Ovary (tissue), 9 donors: ENCODE results near the gene GLB1L. TPM values are rescaled to one million over a fixed set of nuclear protein-coding genes. Genes with fewer than 3 reads are reported as not detected.
A peak's percentile ranks its signal among the peaks of the same experiment; 100 is the strongest.

Experiments
- DNase-seq, 5 donors: peaks; one replicate each; pipeline ENCODE4 v3.0.0-alpha.2; 2019 to 2020
- H3K27ac ChIP-seq, 2 donors: fragments of 200-600 bp; one replicate each; pipeline versions ENCODE4 v1.5.1 to v1.8.0; 2019 to 2022
- H3K27me3 ChIP-seq: fragments of 200-600 bp; one replicate; pipeline ENCODE4 v1.8.0; 2022
- H3K36me3 ChIP-seq: fragments of 200-600 bp; sonication (generic); one replicate; pipeline ENCODE4 v1.5.1; 2019
- H3K4me1 ChIP-seq: one replicate; pipeline ENCODE4 v1.8.1; 2013; ENCODE audit warnings: mild to moderate bottlenecking, moderate library complexity; ENCODE audit not compliant: insufficient read depth
- H3K4me3 ChIP-seq: fragments of 200-600 bp; sonication (generic); one replicate; pipeline ENCODE4 v1.5.1; 2017
- H3K9me3 ChIP-seq, 2 donors: fragments of 200-600 bp in 1 of 2; sonication (generic) in 1 of 2; one replicate each; pipeline versions ENCODE4 v1.5.1 to v1.8.1; 2013 to 2019; ENCODE audit warnings: mild to moderate bottlenecking in 1 of 2, moderate library complexity in 1 of 2
- EP300 ChIP-seq: sonication (generic); formaldehyde crosslinking; IDR thresholded peaks from one replicate; pipeline ENCODE4 v1.6.1; 2017; ENCODE audit warnings: antibody characterized with exemption
- POLR2A ChIP-seq: fragments of 450-650 bp; IDR thresholded peaks from one replicate; pipeline ENCODE4 v1.6.1; 2017; ENCODE audit warnings: antibody characterized with exemption, mild to moderate bottlenecking, moderate library complexity
- WGBS, 3 donors: extraction: QIAGEN DNeasy Blood & Tissue Kit in 1 of 3; methylation state at CpG; one replicate each; pipeline versions ENCODE4 v1.1.5 to v1.1.7; 2013 to 2017; 5-methylcytosine and 5-hydroxymethylcytosine counted together
- intact Hi-C, 4 donors: fragments of 100-400 bp; cut with DNase I; formaldehyde crosslinking; loops; one replicate each; pipeline versions ENCODE4 v1.11.0 to v1.15.1; 2022 to 2023
- polyA plus RNA-seq, 2 donors: library from polyadenylated mRNA; stranded (reverse); fragments of 200-250 nt in 1 of 2; fragments of 350-450 nt in 1 of 2; fragmentation: Illumina TruSeq in 1 of 2; extraction: RNeasy Lipid Tissue Mini Kit (QIAGEN cat#74804) in 1 of 2; gene quantifications; one replicate each; pipeline ENCODE4 v1.2.3, GENCODE V29; 2013 to 2014
- total RNA-seq, 7 donors: library from RNA; depleted of rRNA in 2 of 7; stranded (reverse); fragments of >200 nt in 2 of 7; fragmentation: NEBNext Ultra II Directional in 3 of 7; extraction: Animal tissue kit (Norgen Biotek cat#: 25700) in 3 of 7; gene quantifications; one replicate each; pipeline versions ENCODE4 v1.1.0 to v1.2.4, GENCODE V29; 2016 to 2023
- TF ChIP-seq, protein P1 (sequence below), 3 donors: fragments of 450-650 bp in 2 of 3; fragments of 200-600 bp in 1 of 3; IDR thresholded peaks; one replicate each; pipeline versions ENCODE4 v1.5.1 to v1.8.0; 2016 to 2022; ENCODE audit warnings: antibody characterized with exemption in 3 of 3, mild to moderate bottlenecking in 1 of 3
- donor health status: DM: no; HTN: no; CAD: no; lungs with moderate emphysema.
- donor health status: DM: no; HTN: no; CAD: no.
- donor health status: Bipolar disorder and iron deficiency.
- donor health status: DM: yes; HTN: yes; CAD: no.
- donor health status: DM: no; HTN: no; CAD: no.
- donor health status: DM: yes; HTN: yes; CAD: no.

Gene GLB1L
- total and polyA plus RNA-seq, 9 donors: 5.7 to 20.3 (median 13.9) TPM

DNA sequence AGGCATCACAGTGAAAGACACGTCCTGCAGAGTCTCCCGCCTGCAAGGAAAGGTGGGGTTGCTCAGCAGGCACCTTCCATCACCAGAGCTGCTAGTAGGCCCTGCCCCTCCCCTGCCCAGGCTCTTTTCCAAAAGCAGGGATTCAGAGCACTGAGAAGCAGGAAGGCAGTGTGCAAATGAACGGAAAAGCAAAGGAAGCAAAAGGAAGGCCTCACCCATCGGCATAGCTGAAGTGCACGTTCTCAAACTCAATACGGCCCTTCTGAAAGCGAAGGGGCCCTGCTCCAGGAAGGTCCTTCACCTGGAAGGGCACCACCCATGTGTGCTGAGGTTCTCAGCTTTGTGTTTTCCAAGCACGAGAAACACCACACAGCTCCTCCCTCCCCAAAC, 32.2 kb downstream of the GLB1L start:
- 85 to 89% (median 85%) methylated on average over 8 of the region's 8 CpGs for WGBS, 3 donors
- TF ChIP-seq EP300 (no peak), POLR2A (no peak)
- TF ChIP-seq, protein P1, sequence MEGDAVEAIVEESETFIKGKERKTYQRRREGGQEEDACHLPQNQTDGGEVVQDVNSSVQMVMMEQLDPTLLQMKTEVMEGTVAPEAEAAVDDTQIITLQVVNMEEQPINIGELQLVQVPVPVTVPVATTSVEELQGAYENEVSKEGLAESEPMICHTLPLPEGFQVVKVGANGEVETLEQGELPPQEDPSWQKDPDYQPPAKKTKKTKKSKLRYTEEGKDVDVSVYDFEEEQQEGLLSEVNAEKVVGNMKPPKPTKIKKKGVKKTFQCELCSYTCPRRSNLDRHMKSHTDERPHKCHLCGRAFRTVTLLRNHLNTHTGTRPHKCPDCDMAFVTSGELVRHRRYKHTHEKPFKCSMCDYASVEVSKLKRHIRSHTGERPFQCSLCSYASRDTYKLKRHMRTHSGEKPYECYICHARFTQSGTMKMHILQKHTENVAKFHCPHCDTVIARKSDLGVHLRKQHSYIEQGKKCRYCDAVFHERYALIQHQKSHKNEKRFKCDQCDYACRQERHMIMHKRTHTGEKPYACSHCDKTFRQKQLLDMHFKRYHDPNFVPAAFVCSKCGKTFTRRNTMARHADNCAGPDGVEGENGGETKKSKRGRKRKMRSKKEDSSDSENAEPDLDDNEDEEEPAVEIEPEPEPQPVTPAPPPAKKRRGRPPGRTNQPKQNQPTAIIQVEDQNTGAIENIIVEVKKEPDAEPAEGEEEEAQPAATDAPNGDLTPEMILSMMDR (IDR thresholded peaks at IDR 0.05): no peak
- H3K4me3 ChIP-seq: no peak overlapping the region
- H3K27ac ChIP-seq: no peak overlapping the region
- H3K27me3 ChIP-seq: no peaks in the 10 kb centered on the region
- peaks cover 1% of the 10 kb centered on the region for H3K4me1 ChIP-seq
- intact Hi-C loops: no loop called here
- peak in 1 of 5 donors; percentile 7 for DNase-seq
- no peaks in the 10 kb centered on the region for H3K36me3 ChIP-seq
- no peaks in the 10 kb centered on the region for H3K9me3 ChIP-seq

DNA sequence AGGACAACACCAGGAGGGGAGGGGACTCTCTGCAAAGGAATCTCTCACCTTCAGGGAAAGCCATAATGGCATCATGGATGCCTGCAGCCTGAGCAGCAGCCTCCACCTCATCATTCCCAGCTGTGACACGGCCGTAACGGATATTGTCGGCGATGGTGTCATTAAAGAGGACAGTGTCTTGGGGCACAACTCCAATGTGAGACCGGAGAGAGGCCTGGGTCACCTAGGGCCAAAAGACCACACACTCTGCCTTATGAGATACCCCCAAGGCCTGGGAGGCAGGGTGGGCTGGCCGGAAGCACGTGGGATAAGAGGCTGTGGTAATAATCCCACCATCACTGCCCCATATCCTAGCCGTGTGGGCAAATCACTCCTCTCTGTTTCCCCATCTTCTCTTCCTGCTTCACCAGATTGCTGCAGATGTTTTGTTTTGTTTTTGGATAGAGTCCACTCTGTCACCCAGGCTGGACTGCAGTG, 34.3 kb downstream of the GLB1L start:
- no peaks in the 10 kb centered on the region for H3K27me3 ChIP-seq
- intact Hi-C loops: no loop called here
- WGBS, 3 donors: 79 to 86% (median 86%) methylated on average over 9 of the region's 9 CpGs
- H3K4me1 ChIP-seq: peaks cover 4% of the 10 kb centered on the region
- no peaks in the 10 kb centered on the region for H3K36me3 ChIP-seq
- H3K9me3 ChIP-seq: no peaks in the 10 kb centered on the region
- H3K4me3 ChIP-seq: no peak overlapping the region
- no peak overlapping the region for H3K27ac ChIP-seq
- DNase-seq: peak in 1 of 5 donors; percentile 14
- TF ChIP-seq POLR2A (no peak), EP300 (no peak)
- TF ChIP-seq, protein P1 (IDR thresholded peaks at IDR 0.05): no peak

DNA sequence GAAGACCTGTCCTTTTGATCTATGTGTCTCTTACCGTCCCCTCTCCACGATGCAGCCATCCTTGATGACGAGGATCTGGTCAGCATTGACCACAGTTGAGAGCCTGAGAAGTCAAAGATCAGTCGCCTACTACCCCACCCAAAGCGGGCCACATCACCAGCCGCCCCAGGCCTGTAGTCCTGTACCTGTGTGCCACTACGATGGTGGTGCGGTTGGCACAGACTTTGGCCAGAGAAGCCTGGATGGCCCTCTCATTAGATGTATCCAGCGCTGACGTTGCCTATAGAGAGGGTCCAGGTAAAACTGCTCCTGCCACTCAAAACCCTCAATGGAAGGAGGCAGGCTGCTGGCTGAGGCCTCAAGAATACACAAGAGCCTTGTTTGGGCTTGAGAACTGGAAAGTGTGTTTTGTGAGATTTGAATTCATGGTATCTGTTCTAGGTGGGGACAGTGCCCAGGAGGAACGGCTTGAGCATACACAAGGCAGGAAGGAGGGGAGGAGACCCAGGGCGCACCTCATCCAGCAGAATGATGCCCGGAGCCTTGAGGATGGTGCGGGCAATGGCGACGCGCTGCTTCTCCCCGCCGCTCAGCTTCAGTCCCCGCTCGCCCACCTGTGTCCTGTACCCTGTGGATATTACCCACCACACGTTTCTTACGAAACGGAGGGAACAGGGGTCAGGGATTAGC, 34.9 kb downstream of the GLB1L start:
- 88 to 91% (median 89%) methylated on average over 24 of the region's 24 CpGs for WGBS, 3 donors
- intact Hi-C loops: no loop called here

DNA sequence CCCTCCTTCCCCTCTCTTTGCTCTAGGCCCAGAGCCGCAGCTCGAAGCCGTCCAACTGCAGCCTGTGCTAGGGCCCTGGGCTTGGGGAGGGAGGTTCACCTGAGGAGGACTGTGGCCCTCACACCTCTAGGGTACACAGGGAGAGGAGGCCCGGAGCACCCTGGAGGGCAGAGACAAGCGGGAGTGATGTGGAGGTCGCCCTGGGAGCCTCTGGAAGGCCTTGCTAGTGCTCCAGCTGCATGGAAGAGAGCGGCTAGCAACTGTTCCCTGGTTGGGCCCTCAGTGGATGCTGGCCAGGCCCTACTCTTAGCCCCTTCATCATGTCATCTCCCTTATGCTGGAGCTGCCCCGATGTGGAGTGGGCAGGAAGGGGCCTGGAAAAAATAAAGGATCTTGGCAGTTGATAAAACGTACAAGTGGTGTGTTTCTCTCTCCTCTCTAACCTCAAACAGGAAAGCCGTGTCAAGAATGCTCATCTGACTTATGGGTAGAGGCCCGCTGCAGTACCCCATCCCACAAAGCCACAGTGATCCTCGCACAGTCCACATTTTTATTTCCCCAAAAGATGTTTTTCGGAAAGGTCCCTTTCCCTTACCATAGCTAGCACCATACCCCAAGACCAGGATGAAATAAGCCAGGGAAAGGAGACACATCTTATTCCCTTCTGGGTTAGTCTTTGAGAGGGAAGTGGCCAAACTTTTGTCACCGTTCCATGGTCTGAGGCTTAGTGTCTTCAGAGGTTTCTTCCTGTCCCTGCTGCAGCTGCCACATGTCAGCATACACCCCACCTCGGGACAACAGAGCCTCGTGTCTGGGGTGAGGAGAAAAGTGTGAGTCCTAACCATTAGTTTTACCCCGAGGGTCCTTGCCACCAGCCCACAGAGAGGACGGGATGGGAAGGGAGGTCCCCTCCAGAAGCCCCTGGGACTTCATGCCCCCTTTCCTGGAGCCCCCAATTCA, 35.7 kb downstream of the GLB1L start:
- Histone ChIP-seq H3K36me3 (no peaks in the 10 kb centered on the region), H3K9me3 (no peaks in the 10 kb centered on the region), H3K27ac (no peak overlapping the region), H3K4me1 (peaks cover 4% of the 10 kb centered on the region), H3K4me3 (no peak overlapping the region), H3K27me3 (no peaks in the 10 kb centered on the region)
- no peak for DNase-seq
- TF ChIP-seq, protein P1 (IDR thresholded peaks at IDR 0.05): no peak
- no peak for TF ChIP-seq EP300
- TF ChIP-seq POLR2A: no peak
- intact Hi-C loops: no loop called here
- WGBS, 3 donors: 77 to 80% (median 78%) methylated on average over 18 of the region's 18 CpGs

More for the DNA sequence above, 34.9 kb downstream of the GLB1L start:
- H3K9me3 ChIP-seq: no peaks in the 10 kb centered on the region
- no peak overlapping the region for H3K4me3 ChIP-seq
- peaks cover 4% of the 10 kb centered on the region for H3K4me1 ChIP-seq
- H3K36me3 ChIP-seq: no peaks in the 10 kb centered on the region
- H3K27ac ChIP-seq: no peak overlapping the region
- no peak for TF ChIP-seq EP300
- TF ChIP-seq, protein P1 (IDR thresholded peaks at IDR 0.05): no peak
- peak in 1 of 5 donors; percentile 21 for DNase-seq
- H3K27me3 ChIP-seq: no peaks in the 10 kb centered on the region
